SJCRH30 (cell line): Measurements from ENCODE around the gene TRIP4. TPM values are rescaled to one million over a fixed set of nuclear protein-coding genes. Genes with fewer than 3 reads are reported as not detected.

ENCODE experiments used
- DNase-seq, 2 experiments: peaks; one replicate each; pipeline ENCODE4 v3.0.0-alpha.2; 2015 to 2020
- H3K27ac ChIP-seq: fragments of 250-450 bp; sonication (Bioruptor Pico); 2 replicates; pipeline ENCODE4 v1.5.1; 2020; ENCODE audit warnings: mild to moderate bottlenecking, moderate library complexity
- H3K27me3 ChIP-seq: fragments of 250-450 bp; sonication (Bioruptor Pico); 2 replicates; pipeline ENCODE4 v1.5.1; 2020; ENCODE audit warnings: mild to moderate bottlenecking, moderate library complexity
- H3K36me3 ChIP-seq: fragments of 250-450 bp; sonication (Bioruptor Pico); 2 replicates; pipeline ENCODE4 v1.5.1; 2020; ENCODE audit warnings: mild to moderate bottlenecking, moderate library complexity
- H3K4me1 ChIP-seq: fragments of 250-450 bp; sonication (Bioruptor Pico); 2 replicates; pipeline ENCODE4 v1.5.1; 2020; ENCODE audit warnings: mild to moderate bottlenecking, moderate library complexity
- H3K4me3 ChIP-seq: fragments of 250-450 bp; sonication (Bioruptor Pico); 2 replicates; pipeline ENCODE4 v1.5.1; 2020; ENCODE audit warnings: mild to moderate bottlenecking, moderate library complexity
- H3K9me3 ChIP-seq: fragments of 250-450 bp; sonication (Bioruptor Pico); replicated peaks from 2 replicates; pipeline ENCODE4 v1.5.1; 2020; ENCODE audit warnings: mild to moderate bottlenecking, moderate library complexity
- total RNA-seq: library from RNA; depleted of rRNA; stranded (reverse); fragments of >200 nt; shearing (Covaris generic); gene quantifications from 2 replicates; pipeline ENCODE4 v1.2.3, GENCODE V29; 2014; rRNA removed

The TRIP4 gene
- total RNA-seq, 1 experiment from 2014 or later = 8.8 TPM

GRCh38 chr15:64503197-64503596, 115.6 kb downstream of the TRIP4 start:
- no peaks in the 10 kb centered on the region for H3K27me3 ChIP-seq
- no peaks in the 10 kb centered on the region for H3K9me3 ChIP-seq
- DNase-seq = no peak
- no peaks in the 10 kb centered on the region for H3K4me1 ChIP-seq
- H3K4me3 ChIP-seq = no peak overlapping the region
- no peak overlapping the region for H3K27ac ChIP-seq
- peaks cover 27% of the 10 kb centered on the region for H3K36me3 ChIP-seq

DNA sequence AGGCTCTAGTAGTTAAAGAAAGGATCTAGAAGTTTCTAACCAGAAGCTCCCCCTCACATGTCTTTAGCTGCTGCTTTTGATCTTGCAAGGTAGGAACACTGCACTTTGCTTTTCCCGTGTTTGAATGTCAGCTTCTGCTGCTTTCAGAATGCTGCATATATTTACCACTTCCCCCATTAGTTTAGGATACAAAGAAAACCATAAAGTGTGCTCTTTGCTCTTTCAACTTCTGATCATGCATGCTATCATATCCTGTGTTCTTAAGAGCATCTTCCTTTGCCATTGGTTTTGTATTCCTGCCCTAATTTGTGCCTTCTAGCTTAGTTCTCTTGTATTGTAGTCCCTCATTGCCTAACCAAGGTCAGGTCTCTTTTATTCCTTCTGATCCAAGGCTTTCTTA, 116.0 kb downstream of the TRIP4 start:
- no peak overlapping the region for H3K27ac ChIP-seq
- peaks cover 27% of the 10 kb centered on the region for H3K36me3 ChIP-seq
- no peak overlapping the region for H3K4me3 ChIP-seq
- H3K27me3 ChIP-seq = no peaks in the 10 kb centered on the region
- no peak for DNase-seq
- no peaks in the 10 kb centered on the region for H3K4me1 ChIP-seq
- no peaks in the 10 kb centered on the region for H3K9me3 ChIP-seq

Other genes with a start within 250 kb of the TRIP4 start
- 1.5 and 1.6 TPM in 2 replicates for gene SNX22, start 236.1 kb upstream of the TRIP4 start, total RNA-seq
- gene PPIB, start 224.8 kb upstream of the TRIP4 start, total RNA-seq = 277 and 308 TPM in 2 replicates
- 15.9 and 20.3 TPM in 2 replicates for gene CSNK1G1, start 31.7 kb upstream of the TRIP4 start, total RNA-seq
- gene PCLAF, start 6.4 kb upstream of the TRIP4 start, total RNA-seq = 581 and 605 TPM in 2 replicates
- gene ZNF609, start 72.7 kb downstream of the TRIP4 start, total RNA-seq = 27.4 and 28.6 TPM in 2 replicates